NCI-H226 (cell line): Measurements from ENCODE around the gene DHX8.
A peak's percentile ranks its signal among the peaks of the same experiment; 100 is the strongest.
"Not testable (repeated sequence)": the region's sequence is repeated elsewhere in the genome, so short reads cannot be mapped to it uniquely, and the experiment has no call there.

Experiments
- DNase-seq: peaks from one replicate; pipeline ENCODE4 v3.0.0-alpha.2; 2015

The DHX8 gene

GRCh38 chr17:43462569-43462968 is 21.2 kb upstream of the DHX8 start:
- not testable (repeated sequence) for DNase-seq

DNA sequence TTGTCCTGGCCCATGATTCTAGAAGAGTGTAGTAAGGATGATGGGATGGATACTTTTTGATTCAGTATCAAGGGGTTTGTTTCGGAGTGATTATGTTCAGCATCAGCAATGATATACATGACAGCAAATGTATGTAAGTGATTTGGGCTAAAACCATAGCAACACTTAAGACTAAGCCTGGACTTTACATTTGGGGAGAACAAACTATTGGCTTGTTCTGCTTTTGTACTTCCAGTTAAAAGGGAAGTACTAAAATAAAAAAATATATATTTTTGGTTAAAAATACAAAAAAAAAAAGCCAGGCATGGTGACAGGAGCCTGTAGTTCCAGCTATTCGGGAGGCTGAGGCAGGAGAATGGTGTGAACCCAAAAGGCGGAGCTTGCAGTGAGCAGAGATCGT is 20.5 kb upstream of the DHX8 start:
- no peak for DNase-seq

DNA sequence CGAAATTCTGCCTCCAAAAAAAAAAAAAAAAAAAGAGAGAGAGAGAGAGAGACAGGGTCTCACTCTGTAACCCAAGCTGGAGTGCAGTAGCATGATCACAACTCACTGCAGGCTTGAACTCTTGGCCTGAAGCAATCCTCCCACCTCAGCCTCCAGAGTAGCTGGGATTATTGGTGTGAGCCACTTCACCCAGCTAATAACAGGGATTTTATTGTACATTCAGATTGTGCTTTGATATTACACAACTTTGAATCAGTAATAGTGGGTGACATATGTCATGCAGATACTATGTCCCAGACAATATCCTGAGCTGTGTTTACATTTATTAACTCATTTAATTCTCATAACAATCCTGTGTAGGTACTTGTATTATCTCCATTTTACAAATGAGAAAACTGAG is 19.7 kb upstream of the DHX8 start:
- DNase-seq, result no peak

GRCh38 chr17:43465049-43465448 is 18.7 kb upstream of the DHX8 start:
- DNase-seq, result no peak

DNA sequence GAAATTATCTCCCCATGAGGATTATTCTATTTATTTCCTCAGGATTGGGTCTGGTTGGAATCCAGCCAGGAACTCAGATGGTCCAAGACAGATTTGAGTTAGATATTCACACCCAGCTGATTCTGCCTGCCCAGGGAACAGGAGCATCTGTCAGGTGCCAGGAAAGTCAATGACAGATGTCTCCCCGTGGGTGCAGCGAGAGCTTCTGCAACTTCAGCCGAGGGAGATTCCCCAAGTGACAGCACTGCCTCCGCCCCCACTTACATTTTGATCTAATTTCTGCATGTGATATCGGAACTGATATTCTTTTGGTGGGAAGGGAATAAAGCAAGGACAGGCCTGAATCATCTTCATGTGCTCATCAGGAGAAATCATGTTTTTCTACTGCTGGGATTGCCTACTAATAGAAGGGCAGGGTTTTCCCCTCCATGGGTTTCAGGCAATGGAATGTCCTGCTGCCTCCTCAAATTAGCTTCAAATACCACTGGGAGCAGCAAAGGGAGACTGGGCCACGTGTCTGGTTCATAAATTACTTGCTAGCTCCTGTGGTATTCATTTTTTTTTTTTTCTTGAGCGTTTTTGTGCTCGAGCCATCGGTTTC is 15.7 kb upstream of the DHX8 start:
- no peak for DNase-seq

DNA sequence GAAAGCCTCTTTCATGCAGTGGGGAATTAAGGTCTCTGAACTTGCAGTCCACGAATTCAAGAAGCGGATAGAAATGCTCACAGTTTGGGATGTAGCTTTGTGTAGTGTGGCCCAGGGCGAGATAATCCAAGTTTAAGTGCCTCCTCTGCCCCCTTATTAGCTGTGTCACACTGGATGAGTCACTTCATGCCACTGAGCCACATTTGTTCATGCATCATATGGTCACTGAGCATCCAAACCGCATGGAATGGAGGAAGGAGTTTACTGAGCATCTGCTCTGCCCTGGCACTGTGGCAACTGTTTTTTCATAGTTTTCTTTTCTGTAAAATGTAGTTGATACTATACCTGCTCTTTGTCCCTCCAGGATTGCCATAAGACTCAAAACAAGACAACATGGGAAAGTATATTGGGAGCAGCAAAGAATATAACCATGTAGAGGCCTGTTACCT is 15.1 kb upstream of the DHX8 start:
- no peak for DNase-seq

DNA sequence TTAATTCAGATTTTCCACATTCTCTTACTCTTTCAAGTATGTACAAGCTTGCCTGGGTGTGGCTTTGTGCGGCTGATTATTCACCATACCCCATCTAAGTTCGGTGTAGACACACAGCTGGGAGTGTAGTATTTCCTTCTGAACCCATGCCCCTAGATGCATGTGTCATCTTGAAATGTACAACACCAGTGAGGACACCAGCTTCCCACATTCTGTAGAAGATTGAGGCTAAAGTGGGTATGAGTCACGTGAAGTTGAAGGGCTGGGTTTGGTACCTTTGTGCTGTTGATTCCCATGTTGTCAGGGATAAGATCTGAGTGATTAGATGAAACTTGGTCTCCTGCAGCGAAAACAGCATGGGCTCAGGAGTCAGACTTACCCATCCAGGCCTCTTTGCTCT is 14.6 kb upstream of the DHX8 start:
- DNase-seq, result peak; percentile 65

DNA sequence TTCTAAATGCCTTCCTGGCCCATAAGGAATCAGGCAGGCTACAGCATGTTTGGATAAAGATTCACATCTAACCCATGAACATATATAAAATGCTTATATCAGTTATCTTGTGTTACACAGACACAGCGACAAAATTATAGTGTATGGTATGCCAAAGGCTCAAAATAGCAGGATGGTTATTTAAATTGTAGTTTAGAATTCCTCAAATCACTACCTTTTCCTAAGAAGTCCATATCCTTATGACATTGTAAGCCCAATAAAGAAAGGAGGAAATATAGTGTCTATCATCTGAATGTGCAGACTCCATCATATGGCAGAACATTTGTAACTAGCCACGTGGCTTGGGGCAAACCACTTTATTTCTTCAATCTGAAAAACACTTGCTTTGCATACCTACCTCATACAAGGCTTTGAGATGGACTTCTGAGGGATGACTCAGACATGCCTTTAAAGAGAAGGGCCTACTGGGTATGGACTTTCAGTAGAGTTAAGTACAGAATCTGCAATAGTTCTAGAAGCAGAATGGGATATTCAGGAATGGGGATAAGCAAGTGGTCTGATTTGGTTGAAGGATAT is 12.1 kb upstream of the DHX8 start:
- DNase-seq, result no peak

GRCh38 chr17:43475494-43476089 is 8.2 kb upstream of the DHX8 start:
- DNase-seq, result no peak

DNA sequence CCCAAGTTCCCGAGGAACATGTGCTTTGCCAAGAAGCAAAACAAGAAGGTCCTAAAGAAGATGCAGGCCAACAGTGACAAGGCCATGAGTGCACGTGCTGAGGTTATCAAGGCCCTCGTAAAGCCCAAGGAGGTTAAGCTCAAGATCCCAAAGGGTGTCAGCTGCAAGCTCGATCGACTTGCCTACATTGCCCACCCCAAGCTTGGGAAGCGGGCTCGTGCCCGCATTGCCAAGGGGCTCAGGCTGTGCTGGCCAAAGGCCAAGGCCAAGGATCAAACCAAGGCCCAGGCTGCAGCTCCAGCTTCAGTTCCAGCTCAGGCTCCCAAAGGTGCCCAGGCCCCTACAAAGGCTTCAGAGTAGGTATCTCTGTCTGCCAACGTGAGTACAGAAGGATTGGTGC is 7.5 kb upstream of the DHX8 start:
- not testable (repeated sequence) for DNase-seq

DNA sequence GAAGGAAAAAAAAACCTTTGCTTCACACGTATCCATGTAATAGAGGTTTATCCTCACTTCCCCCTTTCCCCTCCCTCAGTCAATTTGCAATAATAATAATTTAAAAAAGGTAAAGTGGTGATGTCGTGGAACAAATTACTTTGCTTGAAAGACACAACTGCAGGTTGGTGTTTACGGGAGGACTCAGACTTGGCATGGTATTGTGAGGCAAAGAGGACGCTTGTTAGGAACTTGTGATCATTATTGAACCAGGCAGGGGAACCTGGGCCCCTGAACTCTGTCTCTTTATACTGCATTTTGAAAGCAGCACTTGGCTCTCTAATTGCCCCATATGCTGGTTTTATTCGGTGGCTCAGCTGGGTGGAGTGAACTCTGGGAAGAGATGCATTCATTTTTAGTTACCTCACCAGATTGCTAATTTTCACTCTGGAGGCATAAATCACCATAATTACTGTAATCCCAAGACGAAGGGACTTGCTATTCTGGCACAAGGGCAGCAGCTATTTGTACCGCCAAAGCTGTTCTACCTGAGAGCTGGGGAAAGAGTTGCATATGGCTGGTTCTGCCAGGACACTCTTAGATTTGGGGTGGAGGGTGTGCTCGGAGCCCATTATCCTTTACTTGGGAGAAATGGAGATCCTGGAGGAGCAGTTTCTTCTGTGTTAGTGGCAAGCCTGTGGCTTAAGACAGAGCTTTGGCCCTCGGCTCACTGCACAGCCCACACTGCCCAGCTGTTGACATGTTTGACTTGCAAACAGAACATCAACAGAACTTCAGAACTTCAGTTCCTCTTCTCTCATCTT is 5.7 kb upstream of the DHX8 start:
- DNase-seq, result no peak

- DNase-seq, result no peak
These were observed 3.8 kb upstream of the DHX8 start for GRCh38 chr17:43479948-43480347.

GRCh38 chr17:43482103-43483012 is 1.4 kb upstream of the DHX8 start:
- no peak for DNase-seq

- DNase-seq, result no peak
These were observed 6.8 kb downstream of the DHX8 start for GRCh38 chr17:43490621-43491020.

DNA sequence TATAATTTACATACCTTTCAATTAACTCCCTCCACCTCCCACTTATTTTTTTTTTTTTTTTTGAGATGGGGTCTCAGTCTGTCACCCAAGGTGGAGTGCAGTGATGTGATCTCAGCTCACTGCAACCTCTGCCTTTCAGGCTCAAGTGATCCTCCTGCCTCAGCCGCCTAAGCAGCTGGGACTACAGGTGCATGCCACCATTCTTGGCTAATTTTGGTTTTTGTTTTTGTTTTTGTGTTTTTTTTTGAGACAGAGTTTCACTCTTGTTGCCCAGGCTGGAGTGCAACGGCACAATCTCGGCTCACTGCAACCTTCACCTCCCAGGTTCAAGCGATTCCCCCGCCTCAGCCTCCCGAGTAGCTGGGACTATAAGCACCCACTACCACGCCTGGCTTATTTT is 25.7 kb downstream of the DHX8 start:
- not testable (repeated sequence) for DNase-seq

GRCh38 chr17:43511199-43511598 is 27.4 kb downstream of the DHX8 start:
- not testable (repeated sequence) for DNase-seq

GRCh38 chr17:43515656-43516055 is 31.9 kb downstream of the DHX8 start:
- DNase-seq, result no peak

GRCh38 chr17:43517161-43517560 is 33.4 kb downstream of the DHX8 start:
- DNase-seq, result no peak

GRCh38 chr17:43517615-43518386 is 34.0 kb downstream of the DHX8 start:
- peak; percentile 34 for DNase-seq

- no peak for DNase-seq
These were observed 37.6 kb downstream of the DHX8 start for GRCh38 chr17:43521389-43521788.

DNA sequence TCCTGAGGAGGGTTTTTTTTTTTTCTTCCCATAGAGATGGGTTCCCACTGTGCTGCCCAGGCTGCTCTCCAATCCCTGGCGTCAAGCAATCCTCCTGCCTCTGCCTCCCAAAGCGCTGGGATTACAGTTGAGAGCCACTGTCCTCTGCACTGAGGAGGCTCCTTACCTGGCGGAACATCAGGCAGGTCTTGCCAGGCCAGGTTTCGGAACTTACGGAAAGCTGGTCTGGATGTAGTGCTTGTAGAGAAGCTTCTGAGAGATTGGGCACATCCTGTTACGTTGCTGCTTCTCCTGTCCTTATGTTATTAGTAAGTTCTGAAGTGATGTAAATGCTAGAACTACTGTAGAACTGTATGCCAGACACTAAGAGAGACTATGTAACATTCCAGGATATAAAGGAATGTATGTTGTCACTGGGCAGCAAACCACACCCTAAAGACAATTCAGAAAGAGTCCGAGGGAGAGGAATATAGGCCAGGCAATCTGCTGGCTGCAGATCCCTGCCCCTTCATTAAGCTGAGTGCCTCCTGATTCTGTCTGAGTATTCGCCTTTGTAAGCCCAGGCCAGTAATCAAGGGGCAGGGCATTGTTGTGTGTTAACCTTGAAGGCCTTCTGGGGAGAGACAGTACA is 41.3 kb downstream of the DHX8 start:
- DNase-seq, result no peak
